GM23248 (cell line): Measurements from ENCODE around the gene CEACAM16.
"Not testable (repeated sequence)": the region's sequence is repeated elsewhere in the genome, so short reads cannot be mapped to it uniquely, and the experiment has no call there.

ENCODE experiments used
- EZH2 ChIP-seq: fragments of 200-600 bp; sonication (generic); IDR thresholded peaks from 2 replicates; pipeline ENCODE4 v1.6.1; 2018; ENCODE audit warnings: antibody characterized with exemption, mild to moderate bottlenecking; ENCODE audit not compliant: insufficient read depth, poor library complexity, severe bottlenecking
- EZH2phosphoT487 ChIP-seq: fragments of 200-600 bp; sonication (generic); IDR thresholded peaks from 2 replicates; pipeline ENCODE4 v1.6.1; 2018; ENCODE audit warnings: antibody characterized with exemption, moderate library complexity, mild to moderate bottlenecking, low read depth; ENCODE audit not compliant: insufficient read depth

DNA sequence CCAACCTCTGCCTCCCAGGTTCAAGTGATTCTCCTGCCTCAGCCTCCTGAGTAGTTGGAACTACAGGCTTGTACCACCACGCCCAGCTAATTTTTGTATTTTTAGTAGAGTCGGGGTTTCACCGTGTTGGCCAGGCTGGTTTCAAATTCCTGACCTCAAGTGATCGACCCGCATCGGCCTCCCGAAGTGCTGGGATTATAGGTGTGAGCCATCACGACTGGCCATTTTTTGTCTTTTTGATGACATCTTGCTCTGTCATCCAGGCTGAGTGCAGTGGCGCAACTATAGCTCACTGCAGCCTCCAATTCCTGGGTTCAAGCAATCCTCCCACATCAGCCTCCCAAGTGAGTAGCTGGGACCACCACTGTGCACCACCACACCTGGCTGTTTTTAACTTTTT is 21.4 kb downstream of the CEACAM16 start:
- TF ChIP-seq EZH2phosphoT487, EZH2: not testable (repeated sequence)
